GM19025 (cell line): ENCODE results near the gene SCYL3.
"Not testable (repeated sequence)": the region's sequence is repeated elsewhere in the genome, so short reads cannot be mapped to it uniquely, and the experiment has no call there.

Source experiments
- ATAC-seq: cut with Tn5 transposase; IDR thresholded peaks from one replicate; pipeline ENCODE4 v1.9.1; 2021; ENCODE audit warnings: mild to moderate bottlenecking, low read depth, moderate library complexity; ENCODE audit not compliant: unreplicated experiment

The SCYL3 gene

DNA sequence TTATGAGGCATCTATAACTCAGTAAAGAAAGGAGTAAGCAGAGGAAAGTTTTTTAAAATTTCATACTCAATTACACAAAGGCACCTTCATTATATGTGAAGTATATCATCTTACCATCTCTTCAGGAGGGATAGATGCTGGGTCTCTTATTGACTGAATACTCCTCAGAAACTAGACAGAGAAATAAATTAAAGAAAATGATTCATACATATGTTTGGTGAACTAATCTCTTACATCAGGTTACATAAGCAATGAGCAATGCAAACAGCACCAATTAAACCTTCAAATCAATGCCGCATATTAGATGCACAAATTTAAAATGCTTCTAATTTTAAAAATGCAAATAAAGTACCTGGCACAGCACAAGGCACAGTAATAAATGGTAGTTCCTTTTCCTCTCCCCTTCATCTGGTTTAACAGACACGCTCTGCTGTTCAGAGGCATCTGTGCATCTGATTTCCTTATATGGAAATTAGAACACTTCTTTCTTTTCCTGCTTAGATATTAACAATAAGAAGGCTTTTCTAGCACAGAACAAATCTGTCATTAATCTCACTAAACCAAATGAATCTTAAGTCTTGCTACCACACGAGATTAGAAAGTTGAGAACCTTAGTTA, 20.0 kb downstream of the SCYL3 start:
- no peak for ATAC-seq

- ATAC-seq = no peak
Observed at GRCh38 chr1:169872906-169873305, 20.8 kb downstream of the SCYL3 start.

DNA sequence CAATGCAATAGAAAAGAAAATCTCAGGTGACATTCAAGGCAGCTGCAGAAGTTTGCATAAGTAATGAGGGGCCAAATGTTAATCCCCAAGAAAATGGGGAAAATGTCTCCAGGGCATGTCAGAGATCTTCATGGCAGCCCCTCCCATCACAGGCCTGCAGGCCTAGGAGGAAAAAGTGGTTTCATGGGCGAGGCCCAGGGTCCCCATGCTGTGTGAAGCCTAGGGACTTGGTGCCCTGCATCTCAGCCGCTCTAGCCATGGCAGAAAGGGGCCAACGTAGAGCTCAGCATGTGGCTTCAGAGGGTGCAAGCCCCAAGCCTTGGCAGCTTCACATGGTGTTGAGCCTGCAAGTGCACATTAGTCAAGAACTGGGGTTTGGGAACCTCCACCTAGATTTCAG, 21.7 kb downstream of the SCYL3 start:
- ATAC-seq = not testable (repeated sequence)

DNA sequence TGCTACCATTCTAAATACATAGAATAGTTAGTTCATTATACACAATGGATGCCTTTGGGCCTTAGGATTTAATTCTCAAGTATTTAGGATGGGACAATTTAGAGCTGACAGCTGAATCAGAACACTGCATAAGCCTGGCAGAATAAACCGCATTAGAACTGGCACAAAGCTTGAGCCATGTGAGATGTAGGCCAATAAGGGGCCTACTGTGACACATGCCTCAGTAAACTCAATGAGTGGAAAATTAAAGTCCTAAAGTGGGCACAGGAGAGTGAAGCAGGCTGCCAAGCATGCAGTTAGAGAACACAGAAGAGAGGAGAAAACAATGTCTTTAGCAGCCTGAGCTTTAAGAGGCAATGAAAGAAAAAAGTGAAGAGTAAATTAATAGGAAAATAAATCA, 24.3 kb downstream of the SCYL3 start:
- ATAC-seq = no peak

DNA sequence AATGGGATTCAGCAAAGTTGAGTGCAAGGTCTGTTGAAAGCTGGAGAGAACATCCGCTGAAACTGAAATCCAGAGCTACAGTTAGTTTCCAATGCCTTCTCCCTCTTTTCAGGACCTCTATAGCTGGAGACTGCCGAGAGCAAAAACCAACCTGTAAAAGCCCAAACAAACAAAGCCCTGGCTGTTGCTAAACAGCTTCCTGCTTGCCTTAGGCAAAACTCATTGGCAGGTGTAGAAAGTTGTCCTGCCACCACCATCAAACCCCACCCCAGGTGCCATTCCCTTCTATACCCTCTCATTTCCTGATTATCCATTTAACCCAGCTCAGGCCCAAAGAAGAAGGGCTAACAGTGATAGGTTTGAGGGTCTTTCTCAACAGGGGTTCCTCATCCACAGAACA, 24.7 kb downstream of the SCYL3 start:
- no peak for ATAC-seq

DNA sequence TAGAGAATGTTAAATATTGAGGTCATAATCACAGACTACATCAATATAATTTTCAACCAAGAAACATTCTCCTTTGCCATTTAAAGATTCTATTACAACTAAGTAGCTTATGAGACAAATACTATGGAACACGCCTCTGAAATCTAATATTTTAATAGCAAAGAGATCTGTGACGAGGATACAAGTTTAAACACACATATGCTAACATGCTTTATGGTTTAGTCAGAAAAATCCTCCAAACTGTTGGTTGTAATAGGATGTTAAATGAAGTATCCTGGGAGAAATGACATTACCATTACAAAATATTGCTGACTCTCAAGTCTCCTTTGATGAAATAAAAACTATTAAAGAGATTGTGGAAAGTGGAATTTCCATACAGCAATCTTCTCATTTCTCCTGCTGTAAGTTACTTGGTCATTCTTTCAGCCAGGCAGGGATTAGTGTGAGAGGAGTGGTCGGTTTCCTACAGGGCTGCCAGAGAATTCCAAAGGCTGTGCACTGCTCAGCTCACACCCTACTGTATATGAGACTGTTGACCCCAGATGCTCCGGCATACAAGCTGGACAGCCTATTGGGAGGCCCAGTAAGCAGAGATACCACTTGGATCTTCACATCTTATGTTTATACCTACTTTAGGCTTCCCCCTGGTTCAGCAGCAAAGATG, 26.6 kb downstream of the SCYL3 start:
- no peak for ATAC-seq

DNA sequence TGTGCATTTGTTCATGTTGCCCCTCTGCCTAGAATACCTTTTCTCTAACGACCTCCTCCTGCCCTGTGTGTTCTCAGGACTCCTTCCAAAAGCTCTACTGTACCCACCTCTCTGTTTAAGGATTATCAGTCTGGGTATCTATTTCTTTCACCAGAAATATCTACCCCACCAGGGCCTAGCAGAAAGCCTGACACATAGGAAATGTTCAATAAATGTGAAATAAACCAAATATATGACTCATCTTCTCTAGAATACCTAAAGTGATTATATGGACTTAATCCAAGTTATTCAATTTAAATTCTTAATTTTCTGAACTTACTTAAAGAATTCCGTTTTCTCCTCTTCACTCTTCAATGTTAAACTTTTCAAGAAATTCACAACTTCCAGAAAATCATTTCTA, 27.1 kb downstream of the SCYL3 start:
- no peak for ATAC-seq

DNA sequence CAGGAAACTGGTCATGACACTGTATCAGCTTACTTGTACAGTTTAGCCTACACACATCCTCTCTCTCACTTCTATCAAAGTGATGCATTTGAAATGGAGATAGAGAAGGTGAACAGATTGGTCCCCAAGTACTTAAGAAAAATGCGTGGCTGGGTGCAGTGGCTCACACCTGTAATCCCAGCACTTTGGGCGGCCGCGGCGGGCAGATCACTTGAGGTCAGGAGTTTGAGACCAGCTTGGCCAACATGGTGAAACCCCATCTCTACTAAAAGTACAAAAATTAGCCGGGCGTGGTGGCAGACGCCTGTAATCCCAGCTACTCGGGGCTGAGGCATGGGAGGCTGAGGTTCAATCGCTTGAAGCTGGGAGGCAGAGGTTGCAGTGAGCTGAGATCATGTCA, 29.2 kb downstream of the SCYL3 start:
- not testable (repeated sequence) for ATAC-seq

DNA sequence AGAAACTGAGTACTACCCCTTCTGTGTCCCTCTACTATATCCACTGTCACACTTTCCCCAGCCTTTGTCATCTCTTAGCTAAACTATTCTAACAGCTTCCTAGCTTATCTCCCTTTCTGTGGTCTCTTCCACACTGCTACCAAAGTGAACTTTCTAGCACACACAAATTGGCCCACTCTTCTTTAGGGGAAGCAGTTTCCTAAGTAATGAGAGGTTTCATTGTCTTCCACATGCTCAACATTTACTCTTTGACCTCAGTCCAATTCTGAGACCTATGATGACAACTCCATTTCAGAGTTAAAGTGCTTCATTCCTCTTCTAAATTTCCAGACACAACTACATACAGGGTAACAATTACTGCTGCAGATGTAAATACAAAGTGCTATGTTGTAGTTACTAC, 32.9 kb downstream of the SCYL3 start:
- no peak for ATAC-seq

DNA sequence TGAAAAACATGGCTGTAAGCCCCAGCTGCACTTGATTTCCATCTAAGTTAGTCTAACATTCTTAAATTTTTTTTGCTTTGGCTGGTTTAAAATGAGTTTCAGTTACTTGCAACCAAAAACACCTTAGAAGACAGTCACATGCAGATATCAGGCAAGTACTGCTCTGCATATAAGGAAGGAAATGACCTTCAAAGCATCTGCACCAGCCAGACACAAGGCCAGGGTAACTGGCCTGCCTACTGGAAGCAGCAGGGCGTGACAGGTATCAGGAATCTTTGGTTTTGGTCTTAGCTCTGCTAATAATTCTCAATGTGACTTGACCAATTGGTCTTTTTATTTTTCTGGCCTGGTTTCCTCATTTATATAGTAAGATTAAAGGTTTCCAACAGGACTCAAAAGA, 33.5 kb downstream of the SCYL3 start:
- no peak for ATAC-seq

DNA sequence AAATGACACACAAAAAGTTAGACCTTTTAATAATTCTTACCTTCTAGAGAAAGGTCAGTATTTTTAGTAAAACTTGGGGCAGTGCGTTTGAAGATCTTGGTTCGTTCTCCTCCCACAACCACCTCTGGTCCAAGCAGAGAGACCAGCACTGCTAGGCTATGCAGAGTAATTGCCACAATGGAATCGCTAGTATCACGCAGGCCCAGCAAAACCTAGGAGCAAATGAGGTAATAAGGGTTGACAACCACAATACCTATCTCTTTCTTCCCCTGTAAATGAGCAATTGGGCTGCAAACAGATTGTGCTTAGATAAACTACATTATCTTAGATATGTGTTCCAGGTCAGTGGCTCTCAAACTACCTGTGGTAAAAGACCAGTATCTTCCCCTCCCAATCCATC, 34.7 kb downstream of the SCYL3 start:
- no peak for ATAC-seq

GRCh38 chr1:169858467-169858866, 35.2 kb downstream of the SCYL3 start:
- ATAC-seq = no peak

- ATAC-seq = no peak
Observed at GRCh38 chr1:169853341-169853740, 40.4 kb downstream of the SCYL3 start.

DNA sequence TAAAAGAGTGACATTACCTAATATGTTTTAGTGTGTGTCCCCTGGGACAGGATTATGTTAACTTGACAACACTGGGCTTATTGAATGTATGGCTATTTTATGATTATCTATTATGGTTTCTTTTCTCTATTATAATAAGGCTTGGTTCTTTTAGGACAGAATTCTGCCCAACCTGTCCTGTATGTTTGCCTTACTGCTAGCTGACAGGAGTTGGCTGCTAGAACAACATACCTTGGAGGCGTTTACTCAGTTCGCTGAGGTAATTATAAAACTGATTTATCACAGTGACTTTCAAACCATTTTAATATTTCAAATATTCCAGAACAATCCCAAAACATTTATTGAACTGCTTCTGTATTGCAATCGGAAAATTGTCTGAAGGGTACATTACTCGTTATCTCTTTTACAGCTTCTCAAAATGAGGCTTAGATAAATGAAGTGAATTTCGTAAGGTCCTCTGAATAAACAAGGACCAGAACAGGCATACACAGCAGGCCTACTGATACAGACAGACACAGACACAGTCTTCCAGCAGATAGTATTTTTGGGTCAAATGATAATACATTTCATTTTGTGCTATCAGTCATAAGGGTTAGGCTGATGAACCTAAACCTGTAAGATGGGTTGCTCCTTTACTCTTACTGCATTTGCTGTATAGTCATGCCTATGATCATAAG, 44.2 kb downstream of the SCYL3 start:
- ATAC-seq = no peak

DNA sequence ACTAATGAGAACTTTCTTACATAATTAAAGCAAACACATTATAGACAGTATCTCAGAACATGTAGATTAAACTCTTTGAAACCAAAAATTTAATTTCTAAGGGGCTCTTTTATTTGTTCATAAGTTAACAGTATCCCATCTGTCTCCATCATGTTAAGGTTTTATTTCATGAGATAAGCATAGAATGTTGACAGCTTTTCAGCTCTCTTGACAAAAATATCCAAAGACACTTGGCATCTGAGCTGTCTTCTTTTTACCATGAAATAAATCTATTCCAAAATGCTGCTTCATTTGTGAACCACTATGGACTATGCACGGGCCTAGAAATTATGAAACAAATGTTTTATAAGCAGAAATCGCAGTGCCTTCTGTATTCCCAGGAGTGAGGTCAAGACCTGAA, 45.2 kb downstream of the SCYL3 start:
- no peak for ATAC-seq

GRCh38 chr1:169844941-169845608, 48.6 kb downstream of the SCYL3 start:
- ATAC-seq = no peak

DNA sequence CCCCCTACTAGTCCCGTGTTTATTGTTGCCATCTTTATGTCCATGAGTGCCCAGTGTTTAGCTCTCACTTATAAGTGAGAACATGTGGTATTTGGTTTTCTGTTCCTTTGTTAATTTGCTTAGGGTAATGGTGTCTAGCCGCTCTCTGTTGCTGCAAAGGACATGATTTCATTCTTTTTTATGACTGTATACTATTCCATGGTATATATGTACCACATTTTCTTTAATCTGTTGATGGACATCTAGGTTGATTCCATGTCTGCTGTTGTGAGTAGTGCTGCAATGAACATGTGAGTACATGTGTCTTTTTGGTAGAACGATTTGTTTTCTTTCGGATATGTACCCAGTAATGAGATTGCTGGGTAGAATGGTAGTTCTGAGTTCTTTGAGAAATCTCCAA, 54.8 kb downstream of the SCYL3 start:
- ATAC-seq = no peak

- ATAC-seq = no peak
Observed at GRCh38 chr1:169836198-169836597, 57.5 kb downstream of the SCYL3 start.

DNA sequence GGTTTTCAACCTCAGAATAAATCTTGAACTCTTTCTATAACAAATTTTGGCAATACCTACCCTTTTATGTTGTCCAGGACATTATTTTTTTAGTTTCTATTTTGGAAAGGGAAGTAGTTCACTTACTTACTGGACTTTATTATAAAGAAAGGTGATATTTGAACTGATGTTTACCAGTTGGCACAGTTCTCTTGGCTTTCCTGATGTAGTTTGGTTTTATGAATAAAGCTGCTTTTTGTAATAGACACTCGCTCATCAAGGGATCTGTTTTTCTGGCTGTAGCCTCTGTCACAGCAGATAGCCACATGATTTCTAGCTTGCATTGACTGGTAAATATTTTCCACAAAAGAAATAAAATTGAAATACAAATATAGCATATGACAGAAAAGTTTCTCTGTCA, 58.0 kb downstream of the SCYL3 start:
- no peak for ATAC-seq

- no peak for ATAC-seq
Observed at GRCh38 chr1:169834869-169835268, 58.8 kb downstream of the SCYL3 start.

- ATAC-seq = no peak
Observed at GRCh38 chr1:169833179-169833901, 60.4 kb downstream of the SCYL3 start.
